Activated CD8-positive, alpha-beta memory T cell treated with anti-CD3 and anti-CD28 coated beads, Interleukin-2, amount 50 U/mL, for 1 hour (primary cell): ENCODE measurements around the gene KCNK4.
"Not testable (repeated sequence)": the region's sequence is repeated elsewhere in the genome, so short reads cannot be mapped to it uniquely, and the experiment has no call there.

Experiments
- DNase-seq: peaks from one replicate; pipeline ENCODE4 v3.0.0-alpha.2; 2020; ENCODE audit errors: extremely low read depth

The KCNK4 gene

GRCh38 chr11:64291262-64291751 lies at the start of gene KCNK4:
KCNK4 (plus strand) TSS chr11:64291302; CDS start chr11:64293019, 1,717 bp downstream.
- DNase-seq, result no peak

- no peak for DNase-seq
These were observed 49.4 kb upstream of the KCNK4 start for GRCh38 chr11:64241491-64242374.

GRCh38 chr11:64243236-64243854 lies 47.8 kb upstream of the KCNK4 start:
- DNase-seq, result no peak

- DNase-seq, result no peak
These were observed 47.0 kb upstream of the KCNK4 start for GRCh38 chr11:64244107-64244506.

- no peak for DNase-seq
These were observed 46.1 kb upstream of the KCNK4 start for GRCh38 chr11:64244966-64245365.

- no peak for DNase-seq
These were observed 45.7 kb upstream of the KCNK4 start for GRCh38 chr11:64245401-64245796.

- no peak for DNase-seq
These were observed 45.1 kb upstream of the KCNK4 start for GRCh38 chr11:64245797-64246620.

GRCh38 chr11:64246621-64246870 lies 44.6 kb upstream of the KCNK4 start:
- DNase-seq, result not testable (repeated sequence)

GRCh38 chr11:64246871-64247728 lies 44.0 kb upstream of the KCNK4 start, which contains the start of gene PPP1R14B:
PPP1R14B (minus strand) TSS chr11:64246943; CDS start chr11:64246673, 270 bp downstream.
- no peak for DNase-seq

GRCh38 chr11:64247729-64248531 lies 43.2 kb upstream of the KCNK4 start:
- no peak for DNase-seq

GRCh38 chr11:64248578-64248977 lies 42.5 kb upstream of the KCNK4 start:
- DNase-seq, result no peak

GRCh38 chr11:64249038-64249437 lies 42.1 kb upstream of the KCNK4 start:
- no peak for DNase-seq

- DNase-seq, result no peak
These were observed 41.3 kb upstream of the KCNK4 start for GRCh38 chr11:64249563-64250414.

GRCh38 chr11:64250415-64251015 lies 40.6 kb upstream of the KCNK4 start:
- no peak for DNase-seq

GRCh38 chr11:64251016-64251752 lies 39.9 kb upstream of the KCNK4 start, which contains the start of gene PLCB3:
PLCB3 (plus strand) TSS chr11:64251530; CDS start chr11:64251650, 120 bp downstream.
- DNase-seq, result no peak

GRCh38 chr11:64251753-64252002 lies 39.4 kb upstream of the KCNK4 start:
- DNase-seq, result no peak

GRCh38 chr11:64252003-64252872 lies 38.9 kb upstream of the KCNK4 start:
- no peak for DNase-seq

GRCh38 chr11:64253043-64253442 lies 38.1 kb upstream of the KCNK4 start:
- no peak for DNase-seq
